Activated CD4-positive, alpha-beta memory T cell treated with anti-CD3 and anti-CD28 coated beads, Interleukin-2, amount 10 ng/mL, durations not matched to agents 7 days and 5 days (primary cell): ENCODE results near the gene STK38L. TPM values are rescaled to one million over a fixed set of nuclear protein-coding genes. Genes with fewer than 3 reads are reported as not detected.
"Not testable (repeated sequence)": the region's sequence is repeated elsewhere in the genome, so short reads cannot be mapped to it uniquely, and the experiment has no call there.

Experiments used
- CTCF ChIA-PET: fragments of 350-600 bp; sonication (Branson Sonifier 250); formaldehyde crosslinking; loops from one replicate; lab custom pipeline; 2021; ENCODE audit warnings: antibody characterized with exemption, inconsistent platforms; lab: Charles Lee
- POLR2A ChIA-PET: fragments of 350-600 bp; sonication (Branson Sonifier 250); formaldehyde crosslinking; loops from one replicate; lab custom pipeline; 2021; ENCODE audit warnings: antibody characterized with exemption; lab: Charles Lee
- DNase-seq: peaks from one replicate; pipeline ENCODE4 v3.0.0-alpha.2; 2020
- H3K27ac Mint-ChIP-seq: one replicate; pipeline ENCODE4 v1.8.0; 2021; ENCODE audit warnings: mild to moderate bottlenecking, mixed read lengths
- H3K27me3 Mint-ChIP-seq: one replicate; pipeline ENCODE4 v1.8.0; 2021; ENCODE audit warnings: mixed read lengths
- H3K36me3 Mint-ChIP-seq: one replicate; pipeline ENCODE4 v1.8.0; 2021; ENCODE audit warnings: low read depth, mixed read lengths
- H3K4me1 Mint-ChIP-seq: one replicate; pipeline ENCODE4 v1.8.0; 2021; ENCODE audit warnings: mixed read lengths
- H3K4me3 Mint-ChIP-seq: one replicate; pipeline ENCODE4 v1.8.0; 2021; ENCODE audit warnings: mild to moderate bottlenecking, mixed read lengths
- H3K9me3 Mint-ChIP-seq: one replicate; pipeline ENCODE4 v1.8.0; 2021; ENCODE audit warnings: mixed read lengths
- total RNA-seq, 2 experiments: library from RNA; stranded (reverse); gene quantifications; one replicate each; pipeline ENCODE4 v1.2.3, GENCODE V29; 2021

The STK38L gene
- total RNA-seq, 2 experiments from 2014 or later, result 19.1 to 25.8 TPM

- Mint-ChIP-seq H3K36me3 (no peaks in the 10 kb centered on the region), H3K27me3 (no peaks in the 10 kb centered on the region), H3K4me1 (peaks cover 11% of the 10 kb centered on the region), H3K4me3 (no peak overlapping the region), H3K27ac (no peak overlapping the region), H3K9me3 (peaks cover 8% of the 10 kb centered on the region)
- ChIA-PET POLR2A (no interaction called here), CTCF (interaction anchor here (0.7 kb wide), 1 partner anchor 160 kb away, joined by 4 read pairs; no protein-coding TSS in a partner anchor)
- no peak for DNase-seq
Measured at GRCh38 chr12:27213304-27213703, 30.8 kb upstream of the STK38L start.

- Mint-ChIP-seq H3K36me3 (no peaks in the 10 kb centered on the region), H3K4me1 (peaks cover 4% of the 10 kb centered on the region), H3K4me3 (no peak overlapping the region), H3K27me3 (no peaks in the 10 kb centered on the region), H3K9me3 (peaks cover 6% of the 10 kb centered on the region), H3K27ac (no peak overlapping the region)
- ChIA-PET CTCF (no interaction called here), POLR2A (no interaction called here)
- DNase-seq, result no peak
Measured at GRCh38 chr12:27213830-27214787, 30.0 kb upstream of the STK38L start.

GRCh38 chr12:27217590-27217989, 26.5 kb upstream of the STK38L start:
- H3K27ac Mint-ChIP-seq, result no peak overlapping the region
- POLR2A ChIA-PET, result no interaction called here
- no peaks in the 10 kb centered on the region for H3K36me3 Mint-ChIP-seq
- no peaks in the 10 kb centered on the region for H3K9me3 Mint-ChIP-seq
- H3K4me3 Mint-ChIP-seq, result no peak overlapping the region
- H3K4me1 Mint-ChIP-seq, result peaks cover 21% of the 10 kb centered on the region
- CTCF ChIA-PET, result no interaction called here
- DNase-seq, result no peak
- H3K27me3 Mint-ChIP-seq, result no peaks in the 10 kb centered on the region

GRCh38 chr12:27219693-27220054, 24.4 kb upstream of the STK38L start:
- H3K9me3 Mint-ChIP-seq, result no peaks in the 10 kb centered on the region
- peaks cover 21% of the 10 kb centered on the region for H3K4me1 Mint-ChIP-seq
- no peak for DNase-seq
- no peaks in the 10 kb centered on the region for H3K27me3 Mint-ChIP-seq
- H3K27ac Mint-ChIP-seq, result no peak overlapping the region
- no peaks in the 10 kb centered on the region for H3K36me3 Mint-ChIP-seq
- CTCF ChIA-PET, result no interaction called here
- H3K4me3 Mint-ChIP-seq, result no peak overlapping the region
- POLR2A ChIA-PET, result no interaction called here

- DNase-seq, result no peak
- ChIA-PET CTCF (no interaction called here), POLR2A (no interaction called here)
- H3K27ac Mint-ChIP-seq, result no peak overlapping the region
- no peak overlapping the region for H3K4me3 Mint-ChIP-seq
- H3K9me3 Mint-ChIP-seq, result no peaks in the 10 kb centered on the region
- H3K27me3 Mint-ChIP-seq, result no peaks in the 10 kb centered on the region
- no peaks in the 10 kb centered on the region for H3K36me3 Mint-ChIP-seq
- H3K4me1 Mint-ChIP-seq, result peaks cover 21% of the 10 kb centered on the region
Measured at GRCh38 chr12:27220055-27220987, 23.8 kb upstream of the STK38L start.

- H3K9me3 Mint-ChIP-seq, result no peaks in the 10 kb centered on the region
- no peak for DNase-seq
- no peak overlapping the region for H3K27ac Mint-ChIP-seq
- CTCF ChIA-PET, result no interaction called here
- H3K4me1 Mint-ChIP-seq, result peaks cover 21% of the 10 kb centered on the region
- H3K4me3 Mint-ChIP-seq, result no peak overlapping the region
- H3K36me3 Mint-ChIP-seq, result no peaks in the 10 kb centered on the region
- no peaks in the 10 kb centered on the region for H3K27me3 Mint-ChIP-seq
- POLR2A ChIA-PET, result no interaction called here
Measured at GRCh38 chr12:27220988-27221345, 23.1 kb upstream of the STK38L start.

GRCh38 chr12:27221625-27222387, 22.3 kb upstream of the STK38L start:
- Mint-ChIP-seq H3K27me3 (no peaks in the 10 kb centered on the region), H3K9me3 (no peaks in the 10 kb centered on the region), H3K36me3 (no peaks in the 10 kb centered on the region), H3K27ac (no peak overlapping the region), H3K4me1 (peaks cover 21% of the 10 kb centered on the region), H3K4me3 (no peak overlapping the region)
- ChIA-PET POLR2A (no interaction called here), CTCF (no interaction called here)
- DNase-seq, result no peak

GRCh38 chr12:27226407-27226929, 17.6 kb upstream of the STK38L start:
- ChIA-PET CTCF (no interaction called here), POLR2A (no interaction called here)

GRCh38 chr12:27229367-27229766, 14.7 kb upstream of the STK38L start:
- POLR2A ChIA-PET, result no interaction called here
- Mint-ChIP-seq H3K27ac (no peak overlapping the region), H3K27me3 (no peaks in the 10 kb centered on the region), H3K36me3 (no peaks in the 10 kb centered on the region), H3K4me1 (no peaks in the 10 kb centered on the region), H3K9me3 (peaks cover 2% of the 10 kb centered on the region), H3K4me3 (no peak overlapping the region)
- CTCF ChIA-PET, result no interaction called here
- DNase-seq, result no peak

More at GRCh38 chr12:27226407-27226929, 17.6 kb upstream of the STK38L start:
- H3K9me3 Mint-ChIP-seq, result no peaks in the 10 kb centered on the region
- H3K27ac Mint-ChIP-seq, result no peak overlapping the region
- H3K36me3 Mint-ChIP-seq, result no peaks in the 10 kb centered on the region
- no peaks in the 10 kb centered on the region for H3K27me3 Mint-ChIP-seq
- peaks cover 6% of the 10 kb centered on the region for H3K4me1 Mint-ChIP-seq
- no peak overlapping the region for H3K4me3 Mint-ChIP-seq
- no peak for DNase-seq

GRCh38 chr12:27231374-27231773, 12.7 kb upstream of the STK38L start:
- POLR2A ChIA-PET, H3K4me3 Mint-ChIP-seq, H3K36me3 Mint-ChIP-seq, H3K4me1 Mint-ChIP-seq, DNase-seq, H3K27me3 Mint-ChIP-seq, H3K9me3 Mint-ChIP-seq, H3K27ac Mint-ChIP-seq: not testable (repeated sequence)
- CTCF ChIA-PET, result interaction anchor here (0.7 kb wide), 1 partner anchor 590 kb away, joined by 3 read pairs; no protein-coding TSS in a partner anchor

GRCh38 chr12:27233814-27234213, 10.3 kb upstream of the STK38L start:
- Mint-ChIP-seq H3K4me1 (peaks cover 10% of the 10 kb centered on the region), H3K4me3 (no peak overlapping the region), H3K27ac (no peak overlapping the region), H3K36me3 (no peaks in the 10 kb centered on the region), H3K9me3 (peaks cover 2% of the 10 kb centered on the region), H3K27me3 (no peaks in the 10 kb centered on the region)
- CTCF ChIA-PET, result no interaction called here
- DNase-seq, result no peak
- POLR2A ChIA-PET, result no interaction called here

GRCh38 chr12:27236498-27236897, 7.6 kb upstream of the STK38L start:
- Mint-ChIP-seq H3K4me3 (no peak overlapping the region), H3K36me3 (no peaks in the 10 kb centered on the region)

More at GRCh38 chr12:27236498-27236897, 7.6 kb upstream of the STK38L start:
- peaks cover 16% of the 10 kb centered on the region for H3K4me1 Mint-ChIP-seq
- POLR2A ChIA-PET, result no interaction called here
- no peak overlapping the region for H3K27ac Mint-ChIP-seq
- no peaks in the 10 kb centered on the region for H3K27me3 Mint-ChIP-seq
- no peak for DNase-seq
- CTCF ChIA-PET, result no interaction called here
- peaks cover 2% of the 10 kb centered on the region for H3K9me3 Mint-ChIP-seq
